GM21381 (cell line): Measurements from ENCODE around the gene ARSI.

Experiments
- ATAC-seq: cut with Tn5 transposase; IDR thresholded peaks from one replicate; pipeline ENCODE4 v1.9.1; 2021; ENCODE audit warnings: mild to moderate bottlenecking, moderate library complexity; ENCODE audit not compliant: unreplicated experiment

The ARSI gene

GRCh38 chr5:150271296-150271692 lies 31.4 kb downstream of the ARSI start:
- ATAC-seq: no peak

DNA sequence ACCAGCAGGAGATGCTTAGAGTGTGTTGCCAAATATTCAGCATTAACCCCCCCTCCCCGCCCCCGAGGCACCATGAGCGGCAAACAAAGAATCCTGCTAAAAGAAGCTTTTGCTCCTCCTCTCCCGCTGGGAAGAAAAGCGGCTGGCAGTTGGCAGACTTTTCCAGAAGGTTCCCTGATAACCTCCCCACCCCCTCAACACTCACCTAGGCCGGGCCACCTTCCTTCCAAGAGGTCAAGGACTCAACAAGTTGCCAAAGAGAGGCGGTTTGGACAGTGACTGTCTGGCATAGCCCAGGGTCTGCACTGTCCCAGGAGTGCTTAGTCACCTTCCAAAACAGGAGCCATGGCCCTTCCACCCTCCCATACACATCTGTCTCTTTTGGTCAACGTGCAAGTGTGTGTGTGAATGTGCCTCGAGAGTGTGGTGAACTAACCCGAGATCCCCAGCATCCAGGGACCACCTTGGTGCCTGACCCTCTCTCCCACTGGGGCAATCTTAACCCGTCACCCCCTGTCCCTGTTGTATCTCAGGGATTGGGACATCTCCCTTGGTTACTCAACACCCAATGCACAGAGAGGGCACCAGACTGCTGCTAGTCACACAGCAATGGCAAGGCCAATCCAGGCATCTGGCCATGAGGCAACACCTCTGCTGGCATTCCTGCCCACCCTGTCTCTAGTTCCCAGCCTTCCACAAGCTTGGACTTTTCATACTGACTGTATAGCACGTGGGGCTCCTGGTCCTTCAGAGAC lies 32.0 kb downstream of the ARSI start:
- ATAC-seq: no peak

DNA sequence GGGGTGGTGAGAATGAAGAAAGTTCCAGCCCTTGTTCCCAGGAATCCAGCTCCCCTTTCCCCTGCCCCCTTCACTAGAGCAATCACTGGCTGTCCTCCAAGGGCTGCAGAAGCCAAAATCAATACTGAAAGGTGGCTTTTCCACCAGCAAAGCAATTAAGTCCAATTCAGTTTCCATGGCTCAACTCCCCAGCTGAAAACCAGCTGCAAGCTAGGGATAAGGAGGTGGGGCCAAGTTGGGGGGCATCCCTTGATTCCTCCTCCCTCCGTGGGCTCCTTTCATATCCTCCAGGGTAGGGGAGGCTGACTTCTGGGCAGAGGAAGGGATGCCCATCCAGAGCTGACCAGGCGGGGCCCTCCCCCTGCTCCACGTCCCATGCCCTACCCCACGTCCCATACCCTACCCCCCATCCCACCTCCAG lies 35.8 kb downstream of the ARSI start:
- ATAC-seq: no peak

DNA sequence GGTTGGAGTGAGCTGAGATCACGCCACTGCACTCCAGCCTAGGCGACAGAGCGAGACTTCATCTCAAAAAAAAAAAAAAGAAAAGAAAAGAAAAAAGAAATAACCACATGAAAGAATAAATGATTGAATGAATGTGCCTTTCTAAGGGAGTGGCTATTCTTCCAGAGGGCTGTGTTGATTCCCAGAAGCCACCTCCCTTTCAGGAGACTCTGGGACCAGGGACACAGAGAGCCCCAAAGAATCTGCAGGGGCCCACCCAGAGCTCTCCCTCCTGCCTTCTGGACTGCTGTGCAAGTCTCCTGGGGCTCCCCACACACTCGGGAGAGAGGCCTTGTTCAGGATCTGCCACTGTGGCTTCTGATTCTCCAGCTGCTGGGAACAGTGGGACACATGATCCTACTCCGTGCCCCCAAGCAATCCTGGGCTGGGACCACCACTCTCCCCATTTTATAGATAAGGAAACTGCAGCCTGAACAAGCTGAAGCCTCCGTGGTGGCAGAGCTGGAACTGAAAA lies 36.8 kb downstream of the ARSI start:
- no peak for ATAC-seq

GRCh38 chr5:150264667-150265603 lies 37.8 kb downstream of the ARSI start:
- ATAC-seq: no peak

- ATAC-seq: no peak
Observed at GRCh38 chr5:150263801-150264621, 38.7 kb downstream of the ARSI start.

GRCh38 chr5:150263375-150263775 lies 39.3 kb downstream of the ARSI start:
- no peak for ATAC-seq

DNA sequence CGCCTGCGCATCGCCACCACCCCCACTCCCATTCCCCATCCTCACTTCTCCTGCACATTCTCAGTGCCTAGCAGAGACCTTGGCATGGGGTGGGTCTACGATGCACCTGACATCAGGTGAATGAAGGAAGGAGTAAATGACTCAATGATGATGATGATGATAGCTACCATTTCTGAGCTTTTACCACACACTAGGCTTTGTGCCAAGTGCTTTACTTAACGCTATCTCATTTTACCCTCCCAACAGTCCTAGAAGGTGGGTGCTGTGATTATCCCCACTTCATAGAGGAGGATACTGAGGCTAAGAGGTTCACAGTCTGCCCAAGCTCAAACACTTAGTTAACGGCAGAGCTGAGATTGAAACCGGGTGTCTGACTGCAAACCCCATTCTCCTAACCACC lies 40.2 kb downstream of the ARSI start:
- ATAC-seq: no peak

- ATAC-seq: no peak
Observed at GRCh38 chr5:150261231-150261630, 41.5 kb downstream of the ARSI start.

- ATAC-seq: no peak
Observed at GRCh38 chr5:150258130-150258529, 44.6 kb downstream of the ARSI start.

- ATAC-seq: no peak
Observed at GRCh38 chr5:150257424-150257823, 45.3 kb downstream of the ARSI start.

- ATAC-seq: no peak
Observed at GRCh38 chr5:150256410-150257064, 46.2 kb downstream of the ARSI start.

- no peak for ATAC-seq
Observed at GRCh38 chr5:150255659-150256409, 46.9 kb downstream of the ARSI start.

GRCh38 chr5:150254774-150255173 lies 47.9 kb downstream of the ARSI start:
- no peak for ATAC-seq

DNA sequence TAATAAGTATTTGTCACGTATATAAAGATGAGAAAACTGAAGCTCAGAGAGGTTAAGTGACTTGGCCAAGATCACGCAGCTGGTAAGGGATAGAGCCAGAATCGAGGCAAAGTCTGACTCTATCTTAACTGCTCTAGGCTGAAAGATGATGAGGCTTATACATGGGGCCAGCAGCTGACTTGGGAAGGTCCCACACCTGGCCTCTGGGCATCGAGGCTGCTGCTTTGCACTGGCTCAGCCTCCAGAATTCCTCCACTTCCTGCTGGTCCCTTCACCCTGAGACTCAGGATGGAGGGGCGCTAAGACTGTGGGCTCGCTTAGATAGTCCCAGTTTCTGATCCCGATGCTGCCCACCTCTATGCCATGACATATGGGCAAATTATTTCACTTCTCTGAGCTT lies 48.3 kb downstream of the ARSI start:
- ATAC-seq: no peak

DNA sequence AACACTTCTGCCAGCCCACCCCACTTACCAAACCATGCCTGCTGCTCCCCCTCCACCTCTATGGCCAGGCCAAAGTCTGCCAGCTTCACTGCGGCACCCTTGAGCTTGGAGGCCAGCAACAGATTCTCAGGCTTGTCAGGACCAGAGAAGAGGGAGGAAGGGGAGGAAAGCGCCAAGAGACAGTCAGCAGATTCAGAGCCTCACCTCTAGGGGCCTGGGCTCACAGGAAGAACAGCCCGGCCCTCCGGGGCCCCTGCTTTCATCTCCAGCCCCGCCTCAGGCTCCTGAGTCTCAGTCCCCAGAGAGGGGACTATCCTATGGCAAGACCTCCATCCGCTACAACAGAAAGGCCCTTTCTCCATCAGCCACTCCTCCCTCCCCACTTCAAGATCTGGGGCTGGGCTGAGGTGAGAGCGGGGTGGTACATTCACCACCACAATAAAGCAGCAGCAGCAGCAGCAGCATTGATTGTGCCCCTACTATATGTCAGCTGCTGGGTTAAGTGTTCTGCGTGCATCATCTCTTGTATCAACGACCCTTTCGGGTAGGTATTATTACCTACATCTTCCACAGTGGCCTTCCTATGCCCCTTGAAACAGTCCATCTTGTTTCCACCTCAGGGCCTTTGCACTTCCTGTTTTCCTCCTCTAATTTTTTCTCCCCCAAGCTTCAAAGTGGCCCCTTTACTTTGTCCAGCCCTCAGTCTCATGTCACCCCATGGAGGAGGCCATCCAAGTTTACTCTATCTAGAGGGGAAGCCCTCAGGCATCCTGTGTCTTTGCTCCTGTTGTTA lies 49.1 kb downstream of the ARSI start:
- ATAC-seq: no peak

DNA sequence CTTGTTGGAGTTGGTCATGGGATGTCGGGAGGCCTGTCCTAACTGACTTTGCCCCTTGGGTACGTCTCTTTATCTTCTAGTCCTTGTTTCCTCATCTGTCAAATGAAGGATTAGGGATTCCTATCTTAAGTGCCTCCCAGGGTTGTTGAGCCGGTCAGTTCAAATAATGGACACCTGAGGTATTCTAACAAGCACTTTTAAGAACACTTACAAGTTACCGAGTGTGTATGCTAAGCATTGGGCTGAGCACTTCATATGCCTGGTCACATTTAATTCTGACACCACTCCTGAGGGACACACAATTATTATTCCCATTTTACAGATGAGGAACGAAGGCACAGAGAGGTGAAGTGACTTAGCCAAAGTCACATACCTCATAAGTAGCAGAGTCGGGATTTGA lies 50.2 kb downstream of the ARSI start:
- no peak for ATAC-seq

- ATAC-seq: no peak
Observed at GRCh38 chr5:150251504-150251903, 51.2 kb downstream of the ARSI start.

- ATAC-seq: no peak
Observed at GRCh38 chr5:150249744-150250143, 53.0 kb downstream of the ARSI start.
